Activated T-cell treated with anti-CD3 and anti-CD28 coated beads for 24 hours (primary cell): ENCODE results near the gene DDX23.

ENCODE experiments used
- DNase-seq: peaks from one replicate; pipeline ENCODE4 v3.0.0-alpha.2; 2020; ENCODE audit warnings: low read depth

Gene DDX23

GRCh38 chr12:48823281-48823680 lies 28.7 kb downstream of the DDX23 start:
- DNase-seq = no peak

- no peak for DNase-seq
Measured at GRCh38 chr12:48822711-48823110, 29.3 kb downstream of the DDX23 start.

DNA sequence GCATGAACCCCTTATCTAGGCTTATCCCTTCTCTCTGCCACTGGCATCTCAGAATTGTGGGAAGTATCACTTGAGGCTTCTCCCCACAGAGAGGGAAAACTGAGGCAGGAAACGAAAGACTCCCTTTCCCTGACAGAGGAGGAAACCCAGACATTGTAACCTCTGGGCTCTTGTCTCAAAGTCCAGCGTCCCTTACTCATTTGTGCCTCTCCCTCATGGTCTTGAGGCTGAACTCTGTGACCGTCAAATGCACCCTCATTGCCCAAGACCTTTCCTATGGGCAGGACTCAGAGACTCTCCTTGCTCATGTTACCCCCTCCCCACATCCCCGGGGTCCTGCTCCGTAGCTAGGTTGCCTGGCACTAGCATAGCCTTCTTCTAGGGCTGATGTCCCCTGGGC lies 29.8 kb downstream of the DDX23 start:
- no peak for DNase-seq

DNA sequence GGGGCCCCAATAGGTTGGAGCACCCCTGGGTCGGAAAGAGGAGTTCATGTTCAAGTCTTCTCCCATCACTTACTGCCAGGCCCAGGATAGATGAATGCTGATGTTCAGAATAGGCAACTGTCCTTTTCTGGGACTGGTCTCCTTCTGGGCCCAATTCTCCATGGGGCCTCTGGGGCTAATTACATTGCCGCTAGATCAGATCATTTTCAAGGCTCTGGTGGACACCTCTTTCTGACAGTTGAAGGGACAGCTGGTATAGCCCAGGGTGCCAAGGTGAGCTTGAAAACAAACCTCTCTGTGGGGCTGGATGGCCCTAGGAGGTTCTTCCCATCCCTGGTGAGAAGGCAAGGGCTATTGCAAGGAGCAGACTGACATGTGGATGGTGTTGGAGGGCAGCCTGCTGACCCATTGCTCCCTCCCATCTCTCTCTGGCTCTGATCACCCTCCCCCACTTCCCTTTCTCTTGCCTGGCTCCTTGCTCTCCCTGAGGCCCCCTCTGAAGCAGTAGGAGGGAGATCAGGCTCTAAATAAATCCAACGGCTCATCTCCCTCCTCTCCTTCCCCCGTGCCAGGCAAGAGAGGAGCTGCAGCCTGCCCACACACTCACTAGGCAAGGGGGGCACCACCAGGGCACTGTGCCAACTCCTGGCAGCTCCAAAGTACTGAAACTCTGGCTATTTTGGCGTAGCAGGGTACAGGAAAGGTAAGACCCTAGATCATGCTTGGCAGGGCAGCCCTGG lies 31.8 kb downstream of the DDX23 start:
- no peak for DNase-seq

DNA sequence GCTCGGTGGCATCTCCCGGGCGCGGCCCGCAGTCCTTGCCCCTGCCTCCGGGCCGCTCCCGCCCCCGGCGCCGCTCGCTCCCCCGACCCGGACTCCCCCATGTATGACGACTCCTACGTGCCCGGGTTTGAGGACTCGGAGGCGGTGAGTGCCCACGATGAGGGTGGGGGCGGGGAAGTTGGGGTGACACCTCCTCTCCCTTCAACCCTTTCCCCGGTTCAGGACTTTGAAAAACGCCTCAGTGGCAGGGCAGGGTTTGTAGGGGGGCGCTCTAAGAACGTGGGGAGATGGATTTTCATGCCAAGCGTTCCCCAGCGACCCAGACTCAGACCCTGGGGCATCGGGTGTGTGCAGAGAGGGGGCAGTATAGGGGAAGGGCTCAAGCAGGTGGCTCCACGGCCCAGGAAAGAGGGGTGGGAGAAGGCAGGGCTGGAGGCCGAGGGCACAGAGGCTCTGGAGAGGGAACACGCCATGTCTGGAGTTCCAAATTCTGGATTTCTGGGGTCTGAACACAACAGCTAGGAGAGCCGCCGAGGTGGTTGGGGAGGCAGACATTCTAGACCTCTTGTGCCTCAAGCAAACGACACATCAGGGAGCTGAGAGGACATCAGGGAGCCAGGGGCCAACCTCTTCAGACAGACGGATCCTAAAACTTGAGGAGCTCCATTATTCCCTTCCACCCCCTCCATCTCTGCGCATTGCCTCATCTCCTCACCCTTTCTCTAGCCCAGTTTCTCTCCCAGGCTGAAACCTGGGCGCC lies 33.0 kb downstream of the DDX23 start:
- DNase-seq = no peak

DNA sequence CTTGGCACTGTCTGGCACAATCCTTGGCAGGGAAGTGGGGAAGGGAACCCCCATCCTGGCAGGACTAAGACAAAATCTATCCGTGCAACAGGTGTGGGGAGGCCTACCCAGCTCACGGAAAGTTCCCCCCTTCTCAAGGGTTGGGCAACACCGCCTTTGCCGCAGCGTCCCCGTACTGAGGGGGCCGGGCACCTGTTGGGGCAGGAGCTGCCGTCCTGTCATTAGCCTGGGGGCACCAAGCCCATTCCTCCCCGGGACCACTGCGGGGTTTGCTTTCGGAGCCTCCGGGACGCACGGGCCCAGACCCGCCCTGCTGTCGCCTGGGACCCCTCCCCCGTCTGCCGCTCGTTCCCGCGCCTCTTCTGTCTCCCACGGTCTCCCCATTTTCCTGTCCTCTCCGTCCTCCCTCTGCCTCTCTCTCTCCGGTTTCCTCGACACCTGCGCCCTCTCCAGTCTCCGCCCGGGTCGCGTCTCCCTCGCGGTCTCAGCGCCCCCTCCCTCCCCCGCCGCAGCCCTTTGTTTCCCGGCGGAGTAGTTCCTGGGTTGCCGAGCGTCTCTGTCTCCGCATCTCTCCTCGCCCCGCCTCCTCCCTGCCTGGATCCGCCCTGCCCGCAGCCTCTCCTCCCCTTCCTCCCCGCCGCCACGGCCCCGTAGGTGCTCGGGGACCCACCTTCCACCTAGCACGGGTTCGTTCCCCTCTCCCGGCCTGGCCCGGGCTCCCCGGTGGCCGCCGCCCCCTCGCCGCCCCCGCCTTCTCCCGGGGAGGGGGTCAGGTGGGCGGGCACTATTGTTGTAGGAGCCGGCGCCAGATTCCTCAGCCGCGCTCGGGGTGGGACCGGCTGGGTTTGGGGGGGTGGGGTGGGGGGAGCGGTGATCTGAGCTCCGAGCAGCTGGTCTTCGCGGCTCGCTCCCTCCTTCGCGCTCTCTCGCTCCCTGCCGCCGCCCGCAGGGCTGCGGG lies 33.8 kb downstream of the DDX23 start, which contains the start of gene CACNB3:
Gene CACNB3, plus strand, starts transcription at position 624 of the 958 bp plus-strand sequence. CDS start 434 bp downstream, outside the sequence.
- DNase-seq = peak; percentile 68

GRCh38 chr12:48816143-48816854 lies 35.7 kb downstream of the DDX23 start:
- DNase-seq = no peak

DNA sequence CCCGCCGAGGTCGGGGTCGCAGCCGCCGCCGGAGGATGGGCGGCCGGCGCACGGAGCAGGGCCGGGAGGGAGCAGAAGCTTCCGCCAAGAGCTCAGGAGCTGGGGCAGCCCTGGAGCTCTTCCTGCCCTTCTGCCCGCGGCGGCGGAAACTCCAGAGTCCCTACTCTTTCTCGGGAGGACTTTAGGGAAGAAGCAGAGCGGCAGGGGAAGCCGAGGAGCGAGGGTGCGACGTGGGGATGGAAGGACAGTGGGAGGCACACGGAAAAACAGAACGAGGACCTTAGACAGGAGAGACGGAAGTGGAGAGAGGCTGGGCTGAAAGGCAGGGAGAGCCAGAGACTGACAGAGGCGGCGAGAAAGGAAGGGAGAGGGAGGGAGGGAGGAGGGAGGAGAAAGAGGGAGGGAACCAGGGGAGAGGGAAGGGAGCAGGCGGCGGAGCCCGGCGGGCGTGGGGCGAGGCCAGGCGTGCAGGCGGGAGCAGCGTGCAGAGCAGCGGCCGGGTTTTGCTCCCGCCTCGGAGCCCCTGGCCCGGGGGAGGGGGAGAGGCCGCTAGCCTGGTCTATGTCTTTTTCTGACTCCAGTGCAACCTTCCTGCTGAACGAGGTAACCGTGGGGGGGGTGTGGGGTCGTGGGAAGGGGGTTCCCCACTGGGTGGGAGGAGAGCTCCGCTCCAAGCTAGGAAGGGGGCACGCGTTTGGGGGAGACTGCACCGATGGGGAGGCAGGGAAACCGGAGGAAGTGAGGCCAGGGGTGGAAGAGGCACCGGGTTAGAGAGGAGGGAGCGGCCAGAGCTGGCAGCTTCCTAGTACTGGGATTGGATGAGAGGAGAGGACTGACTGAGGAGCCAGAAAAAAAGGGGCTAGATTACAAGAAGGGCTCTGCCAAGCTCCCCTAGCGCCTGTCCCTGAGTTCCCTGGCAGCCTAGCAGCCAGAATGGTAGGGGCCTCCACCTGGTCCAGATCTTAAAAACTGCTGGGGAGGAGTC lies 36.5 kb downstream of the DDX23 start:
- DNase-seq = no peak

- DNase-seq = peak; percentile 65
Measured at GRCh38 chr12:48814262-48815125, 37.5 kb downstream of the DDX23 start.

DNA sequence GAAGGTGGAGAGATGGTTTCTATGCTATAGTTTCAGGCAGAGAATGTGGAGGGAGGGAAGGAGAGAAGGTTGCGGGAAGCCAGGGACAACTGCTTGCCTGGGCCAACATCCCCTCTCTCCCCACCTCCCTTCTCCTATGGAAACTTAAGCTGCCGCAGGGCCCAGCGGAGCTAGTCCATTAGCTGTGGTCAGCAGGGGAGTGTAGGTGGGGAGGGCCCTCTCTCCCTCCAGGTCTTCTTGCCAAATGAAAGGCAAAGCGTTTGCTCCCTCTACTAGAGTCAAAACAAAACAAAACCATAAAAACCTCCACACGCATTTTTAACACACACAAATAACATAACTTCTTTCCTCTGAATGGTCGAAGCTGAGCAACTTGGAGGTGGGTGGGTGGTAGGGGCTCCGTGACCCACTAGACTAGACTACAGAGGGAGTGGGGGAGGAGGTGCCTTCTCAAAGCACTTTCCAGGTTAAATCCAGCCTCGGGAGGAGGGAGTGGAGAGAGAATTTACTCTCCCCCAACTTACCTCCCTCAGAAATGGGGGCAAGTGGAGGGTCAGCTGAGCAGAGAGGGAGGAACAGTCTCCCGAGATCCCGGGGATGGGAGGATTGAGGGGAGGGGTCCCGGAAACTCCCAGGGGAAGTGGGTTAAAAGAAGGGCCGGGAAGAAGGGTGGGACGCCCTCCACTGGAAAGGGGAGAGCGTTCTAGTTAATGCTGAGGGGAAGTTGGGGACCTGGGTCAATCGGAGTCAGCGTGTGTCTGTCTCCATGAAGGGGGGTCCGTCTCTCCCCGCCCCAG lies 38.3 kb downstream of the DDX23 start:
- no peak for DNase-seq

DNA sequence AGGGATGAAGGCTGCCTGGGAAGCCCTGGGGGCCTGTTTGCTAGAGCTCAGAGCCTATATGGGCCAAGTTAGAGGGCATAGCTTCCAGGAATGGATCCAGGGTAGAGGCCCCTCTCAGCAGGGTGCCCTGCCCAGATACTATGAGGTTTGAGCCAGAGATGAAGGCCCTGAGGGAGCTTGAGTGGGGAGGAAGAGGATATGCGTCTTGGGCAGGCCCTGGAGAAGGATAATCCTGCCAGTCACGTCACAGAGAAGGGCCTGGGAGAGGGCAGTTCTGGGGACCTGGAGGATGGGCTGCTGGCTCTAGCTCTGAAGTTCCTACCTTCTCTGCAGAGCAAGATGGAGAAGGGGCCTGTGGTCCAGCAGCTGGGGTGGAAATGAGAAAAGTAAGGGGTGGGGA lies 39.6 kb downstream of the DDX23 start:
- no peak for DNase-seq

DNA sequence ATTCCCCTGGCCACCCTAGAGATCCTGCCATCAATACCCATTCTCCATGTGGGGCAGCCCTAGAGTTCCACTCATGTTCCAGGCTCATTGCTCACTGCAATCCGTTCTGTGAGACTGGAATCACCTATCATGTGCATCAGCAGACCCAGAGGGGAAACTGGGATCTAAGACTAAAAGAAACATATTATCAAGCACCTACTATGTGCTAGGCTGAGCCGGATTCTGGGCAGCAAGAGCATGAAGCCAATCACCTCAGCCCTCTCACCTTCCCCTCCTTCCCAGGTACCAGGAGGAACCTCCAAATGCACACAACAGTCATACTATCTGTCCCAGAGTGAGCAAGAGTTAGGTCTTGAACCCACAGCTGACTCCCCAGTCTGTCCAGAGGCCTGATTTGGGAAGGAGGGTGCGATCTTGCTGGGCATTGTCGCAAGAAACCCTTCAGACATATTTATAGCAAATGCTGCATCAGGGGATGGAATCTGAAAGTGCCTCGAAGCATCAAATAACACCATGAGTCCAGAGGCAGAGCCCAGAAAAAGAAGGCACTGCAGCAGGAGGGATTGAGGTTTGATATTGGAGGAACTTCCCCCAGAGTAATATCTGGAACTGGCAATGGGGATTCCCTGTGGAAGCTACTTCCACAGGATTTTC lies 40.4 kb downstream of the DDX23 start:
- no peak for DNase-seq

GRCh38 chr12:48810903-48811431 lies 41.0 kb downstream of the DDX23 start:
- DNase-seq = no peak

GRCh38 chr12:48807981-48808380 lies 44.0 kb downstream of the DDX23 start:
- DNase-seq = no peak

GRCh38 chr12:48803675-48804074 lies 48.3 kb downstream of the DDX23 start:
- DNase-seq = no peak

GRCh38 chr12:48800971-48801370 lies 51.0 kb downstream of the DDX23 start:
- no peak for DNase-seq

- no peak for DNase-seq
Measured at GRCh38 chr12:48800457-48800856, 51.5 kb downstream of the DDX23 start.

DNA sequence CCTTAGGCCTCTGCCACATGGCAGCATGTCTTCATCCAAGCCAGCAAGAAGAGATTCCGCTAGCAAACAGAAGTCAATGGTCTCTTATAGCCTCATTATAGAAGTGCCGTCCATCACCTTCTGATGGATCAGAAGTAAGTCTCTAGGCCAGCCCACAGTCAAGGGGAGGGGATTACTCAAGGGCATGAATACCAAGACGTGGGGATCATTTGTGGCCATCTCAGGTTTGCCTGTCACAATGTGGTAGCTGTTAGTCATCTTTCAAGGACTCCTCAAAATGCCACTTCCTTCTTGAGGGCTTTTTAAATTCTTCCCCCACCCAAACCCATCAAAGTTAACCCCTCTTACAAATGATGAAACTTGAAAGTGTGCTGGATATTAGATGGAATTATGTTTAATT lies 55.0 kb downstream of the DDX23 start:
- DNase-seq = no peak
